GM18873 (cell line): ENCODE results near the gene GMPR.

Experiments
- ATAC-seq: cut with Tn5 transposase; IDR thresholded peaks from one replicate; pipeline ENCODE4 v1.9.1; 2021; ENCODE audit warnings: mild to moderate bottlenecking, moderate library complexity, moderate number of reproducible peaks; ENCODE audit not compliant: unreplicated experiment, low FRiP score

Gene GMPR

DNA sequence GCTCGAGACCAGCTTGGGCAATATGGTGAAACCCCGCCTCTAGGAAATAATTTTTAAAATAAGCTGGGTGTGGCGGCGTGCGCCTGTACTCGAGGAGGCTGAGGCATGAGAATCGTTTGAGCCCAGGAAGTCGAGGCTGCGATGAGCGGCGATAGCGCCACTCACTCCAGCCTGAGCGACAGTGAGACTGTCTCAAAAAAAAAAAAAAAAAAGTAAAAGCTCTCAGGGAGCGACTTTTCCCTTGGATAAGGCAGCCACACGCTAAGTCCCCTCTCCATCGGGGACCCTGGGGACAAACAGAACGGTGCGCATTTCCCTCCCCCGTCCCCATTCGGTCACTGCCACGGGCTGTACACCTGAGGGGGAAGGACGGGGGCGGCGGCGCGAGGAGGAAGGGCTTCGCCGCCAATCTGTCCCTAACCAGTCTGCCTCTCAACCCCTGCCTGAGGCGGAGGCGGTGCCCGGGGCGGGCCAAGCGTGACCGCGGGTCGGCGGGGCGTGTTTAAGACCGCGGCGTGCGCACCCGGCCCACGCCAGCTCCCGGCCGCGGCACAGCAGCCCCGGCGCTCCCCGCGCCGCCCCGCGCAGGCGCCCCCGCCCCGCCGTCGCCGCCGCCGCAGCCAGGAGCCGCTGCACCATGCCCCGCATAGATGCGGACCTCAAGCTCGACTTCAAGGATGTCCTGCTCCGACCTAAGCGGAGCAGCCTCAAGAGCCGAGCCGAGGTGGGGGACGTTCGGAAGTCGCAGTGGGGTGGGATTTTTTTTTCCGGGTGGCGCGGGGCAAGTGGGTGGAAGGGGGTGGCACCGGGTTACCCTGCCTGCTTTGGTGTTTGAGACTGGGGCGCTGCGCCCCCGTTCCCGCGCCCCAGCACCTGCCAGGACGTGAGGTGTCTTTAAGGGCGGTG, at the start of gene GMPR:
Gene GMPR (plus strand): TSS at position 531 of the 906 bp plus-strand sequence. CDS start 107 bp downstream, at position 638.
- ATAC-seq, result no peak

DNA sequence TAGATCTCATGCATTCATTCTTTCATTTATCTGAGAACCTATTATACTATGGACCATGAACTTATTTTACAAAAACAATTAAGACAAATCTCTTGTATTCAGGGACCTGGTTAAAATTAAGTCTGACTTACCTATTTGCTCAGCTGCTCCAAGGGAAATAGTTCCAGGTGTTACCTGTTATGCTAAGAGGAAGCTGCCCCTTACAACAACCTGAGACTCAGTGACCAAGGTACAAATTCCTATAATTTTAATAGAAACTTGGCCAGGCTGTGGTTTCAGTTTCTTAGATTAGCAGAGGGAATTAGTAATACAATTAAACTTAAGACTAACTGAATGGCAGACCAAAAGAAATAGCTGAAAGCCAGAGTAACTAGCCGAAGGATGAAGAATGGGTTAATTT, 48.2 kb upstream of the GMPR start:
- ATAC-seq, result no peak

DNA sequence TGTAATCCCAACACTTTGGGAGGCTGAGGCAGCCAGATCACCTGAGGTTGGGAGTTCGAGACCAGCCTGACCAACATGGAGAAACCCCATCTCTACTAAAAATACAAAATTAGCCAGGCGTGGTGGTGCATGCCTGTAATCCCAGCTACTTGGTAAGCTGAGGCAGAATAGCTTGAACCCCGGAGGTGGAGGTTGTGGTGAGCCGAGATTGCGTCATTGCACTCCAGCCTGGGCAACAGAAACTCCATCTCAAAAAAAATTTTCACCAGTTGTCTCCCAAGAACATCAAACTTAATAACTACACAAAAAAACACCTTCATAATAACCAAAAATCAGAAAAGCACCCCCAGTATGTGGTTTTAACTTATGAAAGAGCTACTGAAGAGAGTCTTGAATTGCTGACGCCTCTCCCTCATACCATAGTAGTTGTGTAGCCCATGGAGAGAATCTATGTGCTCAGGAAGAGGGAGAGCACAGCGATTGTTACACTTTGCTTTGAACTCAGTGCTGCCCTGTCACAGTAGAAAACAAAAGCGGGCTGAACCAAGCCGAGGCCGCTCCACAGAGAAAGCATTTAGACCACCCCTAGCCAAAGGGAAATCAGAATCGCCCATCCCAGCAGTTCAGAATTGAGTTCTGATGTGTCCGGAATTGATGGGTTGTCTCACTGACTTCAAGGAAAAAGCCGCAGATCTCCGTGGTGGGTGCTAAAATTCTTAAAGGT, 42.0 kb upstream of the GMPR start:
- no peak for ATAC-seq

DNA sequence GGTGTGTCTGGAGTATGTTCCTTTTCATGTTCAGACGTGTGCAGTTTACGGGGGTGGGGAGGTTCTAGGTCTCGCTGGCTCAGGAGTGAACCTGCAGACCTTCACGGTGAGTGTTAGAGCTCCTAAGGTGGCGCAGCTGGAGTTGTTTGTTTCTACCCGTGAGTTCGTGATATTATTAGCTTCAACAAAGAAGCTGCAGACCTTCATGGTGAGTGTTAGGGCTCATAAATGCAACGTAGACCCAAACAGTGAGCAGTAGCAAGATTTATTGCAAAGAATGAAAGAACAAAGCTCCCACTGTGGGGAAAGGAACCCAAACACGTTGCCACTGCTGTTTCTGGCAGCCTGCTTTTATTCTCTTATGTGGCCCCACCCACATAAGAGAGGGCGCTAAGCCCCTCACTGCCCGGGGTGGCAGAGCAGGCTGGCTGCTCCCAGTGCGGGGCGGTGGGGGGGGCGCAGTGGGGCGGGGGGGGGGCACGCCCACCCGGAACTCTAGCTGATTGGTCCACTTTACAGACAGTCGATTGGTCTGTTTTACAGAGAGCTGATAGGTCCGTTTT, 41.3 kb upstream of the GMPR start:
- no peak for ATAC-seq

DNA sequence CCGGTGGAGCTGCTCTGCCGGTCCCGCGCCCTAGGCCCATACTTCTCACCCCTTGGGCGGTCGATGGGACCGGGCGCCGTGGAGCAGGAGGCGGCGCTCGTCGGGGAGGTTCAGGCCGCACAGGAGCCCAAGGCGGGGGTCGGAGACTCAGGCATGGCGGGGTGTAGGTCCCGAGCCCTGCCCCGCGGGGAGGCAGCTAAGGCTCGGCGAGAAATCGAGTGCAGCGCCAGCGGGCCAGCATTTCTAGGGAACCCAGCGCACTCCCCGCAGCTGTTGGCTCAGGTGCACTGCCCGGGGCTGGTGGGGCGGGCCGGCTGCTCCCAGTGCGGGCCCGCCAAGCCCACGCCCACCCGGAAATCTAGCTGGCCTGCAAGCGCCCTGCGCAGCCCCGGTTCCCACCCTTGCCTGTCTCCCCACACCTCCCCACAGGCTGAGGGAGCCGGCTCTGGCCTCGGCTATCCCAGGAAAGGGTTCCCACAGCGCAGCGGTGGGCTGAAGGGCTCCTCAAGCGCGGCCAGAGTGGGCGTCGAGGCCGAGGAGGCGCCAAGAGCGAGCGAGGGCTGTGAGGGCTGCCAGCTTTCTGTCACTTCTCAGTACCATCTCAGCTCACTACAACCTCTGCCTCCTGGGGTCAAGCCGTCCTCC, 40.2 kb upstream of the GMPR start:
- no peak for ATAC-seq

DNA sequence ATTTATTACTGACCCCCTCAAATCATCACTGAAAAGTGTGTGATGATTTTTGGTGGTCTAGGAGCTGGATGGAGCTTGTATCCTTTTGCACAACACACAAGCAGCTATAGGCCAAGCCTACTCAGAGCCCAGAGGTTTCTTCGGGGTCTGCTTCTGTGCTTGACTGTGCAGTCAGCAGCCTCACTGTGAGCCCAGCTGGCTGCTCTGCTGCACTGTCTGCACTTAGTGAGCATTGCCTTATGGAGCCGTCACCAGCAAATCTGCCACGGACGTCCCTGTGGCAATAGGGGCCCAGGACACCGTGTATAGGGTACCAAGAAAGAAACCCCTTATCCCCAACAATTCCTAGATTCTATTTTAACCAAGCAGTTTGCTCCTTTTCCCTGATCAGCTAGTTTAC, 38.6 kb upstream of the GMPR start:
- no peak for ATAC-seq

DNA sequence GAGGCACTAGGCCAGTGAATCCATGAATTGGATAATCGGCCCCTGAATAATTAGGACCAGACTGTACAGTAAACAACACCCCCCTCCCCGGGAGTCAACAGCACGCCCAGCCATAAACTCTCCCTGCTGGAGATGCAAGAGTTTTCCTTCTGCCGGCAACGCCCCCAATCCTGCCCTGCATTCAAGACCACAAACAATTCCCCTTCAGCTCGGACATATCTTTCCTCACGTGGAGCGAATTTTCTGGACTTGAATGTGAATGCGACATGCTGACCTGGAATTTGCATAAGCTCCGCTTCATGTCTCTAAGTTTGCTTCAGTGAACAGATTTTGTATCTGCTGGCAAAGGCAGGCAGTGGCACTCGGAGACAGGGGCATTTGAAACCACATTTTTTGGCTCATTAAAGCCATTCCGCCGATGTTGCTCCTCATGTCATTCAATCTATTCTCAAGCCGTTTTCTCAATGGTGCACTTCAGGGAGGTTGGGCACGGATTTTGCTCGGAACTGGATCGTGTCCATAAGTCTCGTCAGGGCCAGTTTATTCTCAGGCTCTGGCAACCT, 38.0 kb upstream of the GMPR start:
- ATAC-seq, result no peak

DNA sequence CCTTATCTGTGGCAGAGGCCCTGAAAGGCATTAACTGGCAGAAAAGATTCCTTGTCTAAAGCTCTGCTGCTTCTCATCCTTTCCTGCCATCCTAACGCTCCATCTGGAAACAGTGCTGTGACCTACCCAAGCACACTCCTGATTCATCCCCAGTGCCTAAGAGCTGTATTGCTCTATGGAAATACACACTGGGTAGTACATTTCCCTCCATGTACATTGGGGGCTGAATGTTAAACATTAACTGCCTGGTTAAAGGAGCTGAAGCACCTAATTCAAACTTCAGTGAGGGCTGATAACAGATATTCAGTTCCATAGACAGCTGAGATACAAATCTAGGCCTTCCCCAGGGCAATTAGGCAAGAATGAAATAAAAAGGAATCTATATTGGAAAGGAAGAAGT, 36.7 kb upstream of the GMPR start:
- ATAC-seq, result no peak

DNA sequence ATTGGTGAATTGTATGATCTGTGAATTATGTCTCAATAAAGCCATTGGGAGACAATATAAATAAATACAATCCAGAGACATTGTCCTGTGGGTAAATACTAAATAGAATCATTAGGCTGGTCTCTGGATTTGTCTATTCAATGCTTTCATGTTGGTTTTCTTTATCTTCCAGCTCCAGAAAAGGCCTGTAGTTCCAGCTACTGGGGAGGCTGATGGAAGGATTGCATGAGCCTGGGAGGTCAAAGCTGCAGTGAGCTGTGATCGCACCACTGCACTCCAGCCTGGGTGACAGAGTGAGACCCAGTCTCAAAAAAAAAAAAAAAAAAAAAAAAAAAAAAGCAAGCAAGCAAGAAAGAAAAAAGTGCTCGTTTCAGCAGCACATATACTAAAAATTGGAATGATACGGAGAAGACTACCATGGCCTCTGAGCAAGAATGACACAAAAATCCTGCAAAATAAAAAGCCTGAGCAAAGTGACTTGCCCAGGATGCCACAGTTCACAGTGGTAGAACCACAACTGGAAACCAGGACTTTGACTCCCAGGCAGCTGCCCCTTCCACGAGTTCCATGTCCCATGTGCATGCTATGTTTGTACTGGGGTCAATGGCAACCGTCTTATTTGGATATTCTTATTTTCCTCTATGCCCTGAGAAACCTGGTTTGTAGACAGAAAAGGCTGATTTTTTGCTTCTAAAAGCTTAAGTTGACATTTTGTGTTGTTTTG, 33.6 kb upstream of the GMPR start:
- ATAC-seq, result no peak

DNA sequence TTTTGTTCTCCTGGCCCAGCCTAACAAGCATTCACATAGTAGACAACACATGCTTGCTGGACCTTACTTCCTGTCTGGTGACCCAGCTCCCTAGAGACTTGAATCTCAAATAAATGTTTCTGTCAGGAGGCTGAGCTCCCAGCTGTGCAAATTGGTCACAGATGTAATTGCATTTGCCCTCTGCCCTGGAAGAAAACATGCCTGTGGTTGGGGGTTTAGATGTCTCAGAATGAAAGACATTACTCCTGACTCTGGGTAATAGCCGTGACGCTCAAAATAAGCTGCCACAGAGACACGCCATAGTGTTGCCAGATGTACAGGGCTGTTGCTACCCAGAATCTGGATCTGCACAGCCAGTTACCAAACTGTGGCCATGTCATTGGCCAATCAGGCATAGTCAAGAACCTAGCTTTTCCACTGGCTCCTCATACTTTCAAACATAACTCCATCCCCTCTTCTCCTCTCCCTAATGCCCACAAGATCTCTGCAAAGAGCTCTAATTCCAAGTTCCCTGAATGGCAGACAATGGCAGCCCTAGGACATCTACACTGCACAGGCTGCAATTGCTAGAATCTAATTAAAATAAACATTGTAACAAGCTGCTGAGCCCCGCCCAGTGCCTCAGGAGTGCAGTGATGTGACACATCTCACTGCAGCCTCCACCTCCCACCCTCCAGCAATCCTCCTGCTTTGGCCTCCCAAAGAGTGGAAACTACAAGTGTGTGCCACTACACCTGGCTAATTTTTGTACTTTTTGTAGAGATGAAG, 32.8 kb upstream of the GMPR start:
- ATAC-seq, result peak; percentile 82

DNA sequence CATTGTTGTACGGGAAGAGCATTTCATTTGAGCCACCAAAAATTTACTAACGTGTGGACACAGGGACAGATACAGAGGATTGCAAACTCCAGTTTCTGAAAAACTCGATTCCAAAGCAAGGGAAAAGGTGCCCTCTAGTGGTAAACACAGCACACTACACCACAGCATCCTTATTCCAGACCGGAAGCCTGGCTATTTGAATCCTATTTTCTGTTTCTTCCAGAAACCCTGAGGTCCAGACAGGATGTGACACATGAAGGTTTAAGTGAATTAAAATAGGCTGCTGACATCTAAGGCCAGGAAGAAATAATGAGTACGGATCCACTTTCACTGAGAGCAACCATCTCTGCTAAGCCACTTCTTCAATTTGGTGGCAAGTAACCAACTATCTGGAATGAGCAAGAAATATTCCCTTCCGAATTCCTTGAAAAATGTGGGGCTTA, 31.8 kb upstream of the GMPR start:
- no peak for ATAC-seq

DNA sequence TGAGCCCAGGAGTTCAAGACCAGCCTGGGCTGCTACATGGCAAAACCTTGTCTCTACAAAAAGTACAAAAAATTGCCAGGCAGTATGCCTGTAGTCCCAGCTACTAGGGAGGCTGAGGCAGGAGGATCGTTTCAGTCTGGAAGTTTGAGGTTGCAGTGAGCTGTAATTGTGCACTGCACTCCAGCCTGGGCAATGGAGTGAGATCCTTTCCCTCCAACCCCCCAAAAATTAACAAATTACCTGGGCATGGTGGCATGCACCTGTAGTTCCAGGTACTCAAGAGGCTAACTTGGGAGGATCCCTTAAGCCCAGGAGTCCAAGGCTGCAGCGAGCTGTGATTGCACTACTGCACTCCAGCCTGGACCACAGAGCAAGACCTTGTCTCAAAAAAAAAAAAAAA, 29.4 kb upstream of the GMPR start:
- ATAC-seq, result no peak

DNA sequence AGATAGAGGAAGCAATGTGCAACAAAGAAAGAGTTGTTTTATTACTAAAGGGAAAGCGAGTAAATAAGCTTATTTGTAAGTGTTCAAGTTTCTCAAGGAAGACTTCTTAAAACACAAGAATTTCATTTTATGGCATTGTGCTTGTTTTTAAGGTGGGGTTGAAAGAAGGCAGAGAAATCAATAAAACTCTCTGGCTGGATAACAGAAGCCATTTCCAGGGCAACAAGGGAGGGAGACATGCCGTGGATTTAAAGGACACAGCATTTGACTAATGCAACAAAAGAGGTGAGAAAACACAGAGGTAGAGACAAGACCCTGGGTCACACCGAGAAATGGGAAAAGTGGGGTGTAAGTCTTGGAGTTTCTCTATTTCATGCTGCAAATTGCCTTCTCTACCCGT, 28.8 kb upstream of the GMPR start:
- ATAC-seq, result no peak

DNA sequence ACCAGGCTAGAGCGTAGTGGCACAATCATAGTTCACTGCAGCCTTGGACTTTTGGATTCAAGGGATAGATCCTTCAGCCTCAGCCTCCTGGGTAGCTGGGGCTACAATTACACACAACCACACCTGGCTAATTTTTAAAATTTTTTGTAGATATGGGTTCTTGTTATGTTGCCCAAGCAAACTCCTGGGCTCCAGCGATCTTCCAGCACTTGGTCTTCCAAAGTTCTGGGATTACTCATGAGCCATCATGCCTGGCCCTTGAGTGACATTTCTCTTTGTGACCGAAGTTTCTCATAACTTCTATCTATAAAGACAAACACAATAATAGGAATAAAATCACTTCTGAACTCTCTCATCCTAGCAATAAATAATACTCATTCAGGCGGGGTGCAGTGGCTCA, 26.1 kb upstream of the GMPR start:
- no peak for ATAC-seq

DNA sequence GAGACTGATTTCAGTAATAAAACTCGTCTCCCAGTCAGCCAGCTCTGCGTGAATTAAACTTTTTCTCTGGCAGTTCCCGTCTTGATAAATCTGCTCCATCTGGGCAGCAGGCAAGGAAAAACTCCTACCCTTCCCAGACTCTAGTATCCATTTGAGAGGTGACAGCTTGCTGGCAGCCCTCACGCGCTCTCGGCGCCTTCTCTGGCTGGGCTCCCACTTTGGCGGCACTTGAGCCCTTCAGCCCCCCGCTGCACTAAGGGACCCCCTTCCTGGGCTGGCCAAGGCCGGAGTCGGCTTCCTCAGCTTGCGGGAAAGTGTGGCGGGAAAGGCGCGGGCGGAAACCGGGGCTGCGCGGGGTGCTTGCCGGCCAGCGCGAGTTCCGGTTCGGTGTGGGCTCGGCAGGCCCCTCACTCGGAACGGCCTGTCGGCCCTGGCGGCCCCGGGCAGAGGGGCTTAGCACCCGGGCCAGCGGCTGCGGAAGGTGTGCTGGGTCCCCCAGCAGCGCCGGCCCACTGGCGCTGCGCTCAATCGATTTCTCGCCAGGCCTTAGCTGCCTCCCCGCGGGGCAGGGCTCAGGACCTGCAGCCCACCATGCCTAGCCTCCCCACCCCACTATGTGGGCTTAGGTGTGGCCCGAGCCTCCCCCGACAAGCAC, 21.8 kb upstream of the GMPR start:
- ATAC-seq, result no peak

DNA sequence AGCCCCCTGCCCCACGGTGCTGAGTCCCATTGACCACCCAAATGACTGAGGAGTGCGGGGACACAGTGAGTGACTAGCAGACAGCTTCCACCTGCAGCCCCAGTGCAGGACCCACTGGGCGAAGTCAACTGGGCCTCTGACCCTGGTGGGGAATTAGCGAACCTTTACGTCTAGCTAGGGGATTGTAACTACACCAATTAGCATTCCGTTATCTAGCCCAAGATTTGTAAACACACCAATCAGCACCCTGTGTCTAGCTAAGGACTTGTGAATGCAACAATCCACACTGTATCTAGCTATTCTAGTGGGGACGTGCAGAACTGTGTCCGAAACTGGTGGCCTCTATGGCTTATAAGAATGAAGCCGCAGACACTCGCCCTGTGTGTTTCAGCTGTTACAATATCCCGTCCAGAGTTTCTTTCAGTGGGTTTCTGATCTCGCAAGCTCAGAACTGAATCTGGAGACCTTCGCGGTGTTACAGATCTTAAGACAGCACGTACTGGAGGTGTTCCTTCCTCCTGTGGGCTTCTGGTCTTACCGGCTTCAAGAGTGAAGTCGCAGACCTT, 21.1 kb upstream of the GMPR start:
- no peak for ATAC-seq

DNA sequence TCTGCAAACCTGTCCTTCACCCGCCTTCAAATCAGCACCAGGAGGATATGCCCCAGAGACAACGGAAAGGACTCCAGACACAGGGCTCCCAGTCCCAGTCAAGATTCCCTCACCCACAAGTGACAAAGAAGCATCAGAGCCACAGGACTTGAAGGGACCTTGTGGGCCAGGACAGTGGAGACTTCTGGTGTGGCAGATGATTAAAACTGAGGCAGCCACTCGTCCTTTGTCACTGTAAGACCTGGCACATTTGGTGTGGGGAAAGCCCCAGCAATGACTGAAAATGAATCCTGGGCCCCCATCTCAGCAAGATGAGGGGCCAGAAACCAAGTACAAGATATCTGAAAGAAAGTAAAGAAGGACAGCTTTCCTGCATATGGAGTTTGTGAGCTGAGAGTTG, 15.6 kb upstream of the GMPR start:
- ATAC-seq, result no peak

DNA sequence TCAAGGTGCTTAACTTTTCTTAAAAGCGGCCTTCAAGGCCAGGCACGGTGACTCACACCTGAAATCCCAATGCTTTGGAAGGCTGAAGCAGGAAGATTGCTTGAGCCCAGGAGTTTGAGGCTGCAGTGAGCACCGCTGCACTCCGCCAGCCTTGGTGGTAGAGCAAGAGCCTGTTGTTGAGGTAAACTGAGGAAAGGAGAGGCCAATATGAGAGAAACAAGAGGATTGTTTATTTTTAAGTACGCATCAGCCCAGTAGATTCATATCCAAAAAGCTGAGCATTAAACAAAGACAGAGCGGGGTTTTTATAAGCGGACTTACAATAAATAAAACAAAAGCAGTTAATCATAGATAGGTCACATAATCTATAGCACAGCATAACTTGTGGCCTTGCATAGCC, 15.0 kb upstream of the GMPR start:
- ATAC-seq, result no peak
